ENCODE data around the gene NOP53. TPM values are rescaled to one million over a fixed set of nuclear protein-coding genes. Genes with fewer than 3 reads are reported as not detected.

Gene NOP53
- total and polyA plus RNA-seq, 9 of the 15 experiments (the other 6 are each of a cell fraction or from before 2014, with no cell fraction given) = 6.5 to 274 (median 145) TPM

DNA sequence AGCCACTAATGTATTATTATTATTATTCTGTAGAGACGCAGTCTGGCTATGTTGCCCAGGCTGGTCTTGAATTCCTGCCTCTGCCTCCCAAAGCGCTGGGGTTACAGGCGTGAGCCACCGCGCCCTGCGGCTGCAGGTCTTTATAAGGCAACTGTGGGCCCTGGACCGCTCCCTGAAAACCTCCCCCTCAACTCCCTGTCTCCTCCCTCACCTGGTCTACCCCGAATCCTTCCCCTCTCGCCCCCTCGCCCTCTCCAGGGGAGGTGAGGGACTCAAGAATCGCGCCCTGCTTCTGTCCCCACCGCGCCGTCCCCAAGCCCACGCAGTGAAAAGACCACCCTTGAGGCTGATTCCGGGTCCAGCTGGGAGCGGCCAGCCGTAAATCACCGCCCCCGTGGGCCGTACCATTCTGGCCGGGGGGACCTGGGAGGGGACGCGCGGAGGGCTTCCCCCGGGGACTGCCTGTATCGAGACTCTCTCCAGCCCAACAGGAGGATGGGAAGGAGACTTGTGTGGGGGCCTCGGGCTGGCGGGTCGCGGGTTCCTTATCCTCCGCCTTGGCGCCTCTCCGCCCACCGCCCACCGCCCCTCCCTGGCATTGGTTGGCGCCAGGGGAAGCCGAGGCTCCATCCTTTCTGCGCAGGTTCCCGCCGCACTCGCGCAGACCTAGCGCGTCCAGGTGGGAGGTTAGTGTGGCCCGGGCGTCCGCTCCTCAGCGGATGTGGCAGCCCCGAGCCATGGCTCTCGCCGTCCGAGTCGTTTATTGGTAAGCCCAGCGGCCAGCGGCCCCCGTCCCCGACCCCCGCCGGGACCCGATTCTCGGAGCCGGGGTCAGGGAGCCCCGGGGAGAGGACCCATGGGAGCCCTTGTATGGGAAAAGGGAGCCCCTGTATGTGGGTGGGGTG lies 33.0 kb downstream of the NOP53 start, which contains the start of gene SELENOW (continued):
- TF ChIP-seq, protein P1, sequence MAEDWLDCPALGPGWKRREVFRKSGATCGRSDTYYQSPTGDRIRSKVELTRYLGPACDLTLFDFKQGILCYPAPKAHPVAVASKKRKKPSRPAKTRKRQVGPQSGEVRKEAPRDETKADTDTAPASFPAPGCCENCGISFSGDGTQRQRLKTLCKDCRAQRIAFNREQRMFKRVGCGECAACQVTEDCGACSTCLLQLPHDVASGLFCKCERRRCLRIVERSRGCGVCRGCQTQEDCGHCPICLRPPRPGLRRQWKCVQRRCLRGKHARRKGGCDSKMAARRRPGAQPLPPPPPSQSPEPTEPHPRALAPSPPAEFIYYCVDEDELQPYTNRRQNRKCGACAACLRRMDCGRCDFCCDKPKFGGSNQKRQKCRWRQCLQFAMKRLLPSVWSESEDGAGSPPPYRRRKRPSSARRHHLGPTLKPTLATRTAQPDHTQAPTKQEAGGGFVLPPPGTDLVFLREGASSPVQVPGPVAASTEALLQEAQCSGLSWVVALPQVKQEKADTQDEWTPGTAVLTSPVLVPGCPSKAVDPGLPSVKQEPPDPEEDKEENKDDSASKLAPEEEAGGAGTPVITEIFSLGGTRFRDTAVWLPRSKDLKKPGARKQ (CRISPR knock-in tag; IDR thresholded peaks at IDR 0.05) = no peak
- peak; percentile 42; the same call in 1 of the 2 replicates for TF ChIP-seq POLR2H (tag; IDR thresholded peaks at IDR 0.05; ENCODE audit: low read depth)
- TF ChIP-seq ILK (tag; IDR thresholded peaks at IDR 0.05; ENCODE audit: borderline replicate concordance, low read depth) = no peak
- TF ChIP-seq SIN3A (IDR thresholded peaks at IDR 0.05; ENCODE audit: borderline replicate concordance in 2 of 2, control insufficient read depth in 1 of 2, low read depth in 2 of 2, low read length in 2 of 2) = peak; percentile 51 to 80; a peak in 2 of 4 replicates
- TF ChIP-seq RBBP5 (IDR thresholded peaks at IDR 0.05; ENCODE audit: borderline replicate concordance, insufficient read depth, low read length, poor library complexity, severe bottlenecking) = peak; percentile 57
- peak; percentile 3; the same call in 1 of the 2 replicates for TF ChIP-seq THRB (CRISPR knock-in tag; conservative IDR thresholded peaks at IDR 0.05)
- TF ChIP-seq NONO (IDR thresholded peaks at IDR 0.05; ENCODE audit: low read depth in 2 of 2, low read length in 1 of 2) = peak; percentile 70 to 100; a peak in 3 of 4 replicates
- no peak for TF ChIP-seq STAT5B (CRISPR knock-in tag; IDR thresholded peaks at IDR 0.05)
- no peak for TF ChIP-seq CBX1 (IDR thresholded peaks at IDR 0.05; ENCODE audit: low read depth)
- peak; percentile 71 for TF ChIP-seq HMGN3 (IDR thresholded peaks at IDR 0.05; ENCODE audit: borderline replicate concordance, extremely low read depth, insufficient read length, low read depth, low read length)
- no peak for TF ChIP-seq MEF2A (IDR thresholded peaks at IDR 0.05; ENCODE audit: control insufficient read depth, low read depth, low read length)
- TF ChIP-seq SRSF1 (IDR thresholded peaks at IDR 0.05; ENCODE audit: low read depth, low read length) = no peak
- no peak for TF ChIP-seq CHD4 (IDR thresholded peaks at IDR 0.05; ENCODE audit: insufficient read depth, insufficient replicate concordance, low read depth, low read length, poor library complexity, severe bottlenecking)
- TF ChIP-seq NUFIP1 (IDR thresholded peaks at IDR 0.05; ENCODE audit: partially characterized antibody) = no peak
- peak; percentile 81 for TF ChIP-seq TBP (optimal IDR thresholded peaks at IDR 0.05; ENCODE audit: low read depth, low read length)
- TF ChIP-seq SMARCA5 (IDR thresholded peaks at IDR 0.05) = 0 out of 2 replicates have a peak, but pooled peaks have one; percentile 11
- peak; percentile 30; the same call in 1 of the 2 replicates for TF ChIP-seq MAFF (IDR thresholded peaks at IDR 0.05; ENCODE audit: low read length)
- TF ChIP-seq TSC22D4 (tag; IDR thresholded peaks at IDR 0.05) = no peak
- peak; percentile 57 for TF ChIP-seq PBX2 (CRISPR knock-in tag; IDR thresholded peaks at IDR 0.05; ENCODE audit: low read depth)
- peak; percentile 95 for TF ChIP-seq PBX2 (tag; conservative IDR thresholded peaks at IDR 0.05; ENCODE audit: low read depth)
